T47D (cell line): ENCODE results near the gene GATA6.

Experiments used
- DNase-seq, 2 experiments: peaks; one replicate each; pipeline versions ENCODE4 v3.0.0 to v3.0.0-alpha.2; 2011 to 2012; ENCODE audit warnings: low read depth in 1 of 2, low spot score in 1 of 2
- JUND ChIP-seq: IDR thresholded peaks from 2 replicates; pipeline ENCODE4 v1.6.1; 2012; ENCODE audit warnings: low read depth
- in situ Hi-C: cut with HindIII; loops from 2 replicates; pipeline ENCODE4 v1.10.0; 2016; ENCODE audit warnings: low sequenced_read_pairs, low pct_unique_long_range_greater_than_20kb

Gene GATA6

GRCh38 chr18:22168360-22168921 lies 948 bp upstream of the GATA6 start:
- peak in 1 of 2 experiments; percentile 55 for DNase-seq
- TF ChIP-seq JUND, result no peak
- in situ Hi-C loops, result no loop called here

- in situ Hi-C loops, result no loop called here
- no peak for TF ChIP-seq JUND
- DNase-seq, result peak; percentile 20 to 51
These were observed 566 bp downstream of the GATA6 start for GRCh38 chr18:22169889-22170420.

GRCh38 chr18:22170421-22171257 lies 1.2 kb downstream of the GATA6 start:
- DNase-seq, result peak; percentile 55 to 64
- TF ChIP-seq JUND, result no peak
- in situ Hi-C loops, result no loop called here

GRCh38 chr18:22171258-22172119 lies 2.1 kb downstream of the GATA6 start:
- in situ Hi-C loops, result no loop called here
- DNase-seq, result no peak
- no peak for TF ChIP-seq JUND

GRCh38 chr18:22172120-22172582 lies 2.8 kb downstream of the GATA6 start:
- in situ Hi-C loops, result no loop called here
- no peak for TF ChIP-seq JUND
- no peak for DNase-seq

GRCh38 chr18:22172594-22173049 lies 3.2 kb downstream of the GATA6 start:
- in situ Hi-C loops, result no loop called here
- TF ChIP-seq JUND, result no peak

GRCh38 chr18:22173221-22173927 lies 4.0 kb downstream of the GATA6 start:
- no peak for DNase-seq
- no peak for TF ChIP-seq JUND
- in situ Hi-C loops, result no loop called here

More at GRCh38 chr18:22172594-22173049, 3.2 kb downstream of the GATA6 start:
- no peak for DNase-seq

GRCh38 chr18:22173928-22174301 lies 4.5 kb downstream of the GATA6 start:
- in situ Hi-C loops, result no loop called here
- no peak for TF ChIP-seq JUND
- DNase-seq, result no peak

GRCh38 chr18:22174341-22175145 lies 5.2 kb downstream of the GATA6 start:
- no peak for TF ChIP-seq JUND
- no peak for DNase-seq
- in situ Hi-C loops, result no loop called here

- no peak for TF ChIP-seq JUND
These were observed 6.0 kb downstream of the GATA6 start for GRCh38 chr18:22175346-22175745.

More at GRCh38 chr18:22175346-22175745, 6.0 kb downstream of the GATA6 start:
- in situ Hi-C loops, result no loop called here
- no peak for DNase-seq
